HCT116 (cell line): ENCODE data around the gene CBX1. TPM values are rescaled to one million over a fixed set of nuclear protein-coding genes. Genes with fewer than 3 reads are reported as not detected.

Source experiments
- ATAC-seq: fragments of 200-7000 bp; cut with Tn5 transposase; 2 replicates; pipeline ENCODE4 v1.9.1; 2020; ENCODE audit warnings: mild to moderate bottlenecking, moderate library complexity
- BruUV-seq: library from RNA; stranded (reverse); fragments of 400-500 nt; replicated peaks from 2 replicates; lab custom pipeline; 2021; lab: Mats Ljungman, UMichigan
- CTCF ChIA-PET: fragments of 300-600 bp; sonication (Branson Sonifier 250); formaldehyde crosslinking; loops from one replicate; lab custom pipeline; 2021; ENCODE audit warnings: antibody characterized with exemption; lab: Charles Lee
- POLR2A ChIA-PET: fragments of 300-600, 350-600 bp; sonication (Branson Sonifier 250); formaldehyde crosslinking; loops from one replicate; lab custom pipeline; 2021; ENCODE audit warnings: antibody characterized with exemption; lab: Charles Lee
- RAD21 ChIA-PET, 2 experiments: fragments of 300-600 bp; sonication (Branson Sonifier 250); formaldehyde crosslinking; loops; one replicate each; lab custom pipeline; 2023; ENCODE audit warnings: low total read pairs in 2 of 2; ENCODE audit not compliant: uncharacterized antibody in 2 of 2, unreplicated experiment in 2 of 2, low non-redundant PET in 1 of 2; lab: Charles Lee
- DNase-seq: peaks from one replicate; pipeline ENCODE4 v3.0.0-alpha.2; 2010; ENCODE audit warnings: low read depth, low spot score
- H2AFZ ChIP-seq: fragments of 200-600 bp; shearing (Covaris generic), sonication (generic); 2 replicates; pipeline ENCODE4 v1.6.1; 2017; ENCODE audit warnings: low read depth, mixed run types, mixed read lengths, antibody characterized with exemption, low read length; ENCODE audit not compliant: poor library complexity, severe bottlenecking
- H3K27ac ChIP-seq: 2 replicates; pipeline ENCODE4 v1.5.1; 2012; ENCODE audit warnings: low read depth, low read length
- H3K27me3 ChIP-seq: fragments of 200-600 bp; sonication (generic); 2 replicates; pipeline ENCODE4 v1.6.1; 2016; ENCODE audit warnings: mixed run types, low read length, mixed read lengths; ENCODE audit not compliant: insufficient read depth
- H3K36me3 ChIP-seq, 2 experiments: fragments of 200-500 bp in 1 of 2; fragments of 200-600 bp in 1 of 2; sonication (Bioruptor generic) in 1 of 2; sonication (generic) in 1 of 2; 2 replicates each; pipeline versions ENCODE4 v1.5.1 to v1.6.1; 2014 to 2016; ENCODE audit warnings: low read length in 2 of 2, inconsistent platforms in 1 of 2, mixed read lengths in 1 of 2, mixed run types in 1 of 2; ENCODE audit not compliant: insufficient read depth in 2 of 2, control insufficient read depth in 1 of 2
- H3K4me1 ChIP-seq, 2 experiments: fragments of 200-600 bp in 1 of 2; sonication (generic) in 1 of 2; 2 replicates each; pipeline versions ENCODE4 v1.5.1 to v1.6.1; 2012 to 2017; ENCODE audit warnings: low read length in 2 of 2, inconsistent platforms in 1 of 2, mild to moderate bottlenecking in 1 of 2, mixed read lengths in 1 of 2, mixed run types in 1 of 2, moderate library complexity in 1 of 2; ENCODE audit not compliant: insufficient read depth in 2 of 2, control insufficient read depth in 1 of 2
- H3K4me2 ChIP-seq: fragments of 200-600 bp; sonication (generic); 2 replicates; pipeline ENCODE4 v1.6.1; 2017; ENCODE audit warnings: mixed run types, low read length, mixed read lengths
- H3K4me3 ChIP-seq, 2 experiments: fragments of 200-600 bp in 1 of 2; sonication (generic) in 1 of 2; replicated peaks in 1 of 2; 2 replicates each; pipeline ENCODE4 v1.5.1; 2011 to 2016; ENCODE audit warnings: low read length in 2 of 2, control low read depth in 1 of 2, low read depth in 1 of 2, mild to moderate bottlenecking in 1 of 2, mixed read lengths in 1 of 2, mixed run types in 1 of 2
- H3K79me2 ChIP-seq: fragments of 200-600 bp; sonication (generic); 2 replicates; pipeline ENCODE4 v1.6.1; 2017; ENCODE audit warnings: mild to moderate bottlenecking, mixed run types, low read length, moderate library complexity, mixed read lengths; ENCODE audit not compliant: insufficient read depth
- H3K9ac ChIP-seq: fragments of 200-600 bp; sonication (generic); 2 replicates; pipeline ENCODE4 v1.6.1; 2016; ENCODE audit warnings: low read length, mixed read lengths
- H3K9me2 ChIP-seq: fragments of 200-600 bp; sonication (generic), shearing (Covaris generic); 2 replicates; pipeline ENCODE4 v1.6.1; 2017; ENCODE audit warnings: mixed run types, mild to moderate bottlenecking, moderate library complexity; ENCODE audit not compliant: insufficient read depth
- H3K9me3 ChIP-seq, 2 experiments: fragments of 200-500 bp in 1 of 2; fragments of 200-600 bp in 1 of 2; sonication (Bioruptor generic) in 1 of 2; sonication (generic) in 1 of 2; 2 replicates each; pipeline ENCODE4 v1.6.1; 2014 to 2017; ENCODE audit warnings: low read length in 2 of 2, mixed read lengths in 2 of 2, inconsistent platforms in 1 of 2, low read depth in 1 of 2, mild to moderate bottlenecking in 1 of 2, mixed run types in 1 of 2, moderate library complexity in 1 of 2; ENCODE audit not compliant: control insufficient read depth in 1 of 2, insufficient read depth in 1 of 2
- H4K20me1 ChIP-seq: fragments of 200-600 bp; sonication (generic), shearing (Covaris generic); 2 replicates; pipeline ENCODE4 v1.6.1; 2017; ENCODE audit warnings: mixed run types, mild to moderate bottlenecking, moderate library complexity; ENCODE audit not compliant: insufficient read depth
- CEBPB ChIP-seq: IDR thresholded peaks from 2 replicates; pipeline ENCODE4 v1.6.1; 2012; ENCODE audit warnings: low read depth
- EZH2 ChIP-seq: fragments of 200-600 bp; sonication (generic); IDR thresholded peaks from 2 replicates; pipeline ENCODE4 v1.6.1; 2017; ENCODE audit warnings: antibody characterized with exemption, mixed run types
- MAX ChIP-seq: IDR thresholded peaks from 2 replicates; pipeline ENCODE4 v1.6.1; 2012
- SIN3A ChIP-seq: IDR thresholded peaks from 2 replicates; pipeline ENCODE4 v1.6.1; 2012; ENCODE audit warnings: low read depth
- SRF ChIP-seq: IDR thresholded peaks from 2 replicates; pipeline ENCODE4 v1.6.1; 2012; ENCODE audit warnings: low read depth
- TCF7L2 ChIP-seq: IDR thresholded peaks from 2 replicates; pipeline ENCODE4 v1.7.0; 2011; ENCODE audit warnings: borderline replicate concordance, inconsistent platforms; ENCODE audit not compliant: insufficient read depth, insufficient read length; ENCODE audit errors: extremely low read depth
- YY1 ChIP-seq: IDR thresholded peaks from 2 replicates; pipeline ENCODE4 v1.6.1; 2011; ENCODE audit warnings: low read length, low read depth, moderate library complexity, mild to moderate bottlenecking; ENCODE audit not compliant: insufficient replicate concordance; ENCODE audit errors: extremely low read depth
- ZBTB33 ChIP-seq: IDR thresholded peaks from 2 replicates; pipeline ENCODE4 v1.6.1; 2011; ENCODE audit warnings: mild to moderate bottlenecking, low read length, moderate library complexity; ENCODE audit not compliant: insufficient replicate concordance; ENCODE audit errors: extremely low read depth
- intact Hi-C: fragments of 100-400 bp; cut with micrococcal nuclease; formaldehyde crosslinking; loops from 2 replicates; pipeline ENCODE4 v1.10.0; 2022
- total RNA-seq: library from RNA; stranded (reverse); gene quantifications from one replicate; pipeline ENCODE4 v1.2.1, GENCODE V29; 2021; ENCODE audit not compliant: unreplicated experiment

CBX1 gene
- total RNA-seq, 1 experiment from 2014 or later, result 136 TPM

GRCh38 chr17:48031966-48032365 is 69.3 kb downstream of the CBX1 start:
- Histone ChIP-seq H3K79me2 (no peaks in the 10 kb centered on the region), H3K4me2 (no peak overlapping the region), H3K27me3 (no peaks in the 10 kb centered on the region), H2AFZ (no peak overlapping the region), H3K4me3 (no peak overlapping the region), H3K9ac (no peak overlapping the region), H4K20me1 (no peaks in the 10 kb centered on the region), H3K9me2 (no peaks in the 10 kb centered on the region), H3K36me3 (no peaks in the 10 kb centered on the region), H3K4me1 (peaks cover 1 to 4% of the 10 kb centered on the region in 2 experiments), H3K27ac (no peak overlapping the region), H3K9me3 (no peaks in the 10 kb centered on the region)
- intact Hi-C loops, result no loop called here
- CTCF ChIA-PET, result no interaction called here
- BruUV-seq, result no TSS peak
- POLR2A ChIA-PET, result interaction anchor here (3.1 kb wide), 1 partner anchor 17 kb away, joined by 17 read pairs; the partner anchor contains the start of gene NFE2L1
- TF ChIP-seq SIN3A, result no peak
- no peak for TF ChIP-seq EZH2
- no peak for TF ChIP-seq SRF
- TF ChIP-seq CEBPB, result no peak
- no peak for TF ChIP-seq YY1
- no peak for TF ChIP-seq ZBTB33
- TF ChIP-seq MAX, result no peak
- no peak for TF ChIP-seq TCF7L2
- ATAC-seq (no peak), DNase-seq (no peak)
- RAD21 ChIA-PET, result no interaction called here
